HepG2 (cell line): ENCODE results near the gene FAM174A. TPM values are rescaled to one million over a fixed set of nuclear protein-coding genes. Genes with fewer than 3 reads are reported as not detected.

Source experiments
- ARID2 ChIP-seq: sonication (generic); formaldehyde crosslinking; IDR thresholded peaks from 2 replicates; pipeline ENCODE4 v1.8.1; 2022; ENCODE audit warnings: mild to moderate bottlenecking, missing genetic modification reagents, borderline replicate concordance
- CENPT ChIP-seq: sonication (generic); formaldehyde crosslinking; IDR thresholded peaks from 2 replicates; pipeline ENCODE4 v1.8.0; 2022; ENCODE audit warnings: low read depth, mild to moderate bottlenecking, moderate library complexity, missing genetic modification reagents
- CREBL2 ChIP-seq: sonication (generic); formaldehyde crosslinking; IDR thresholded peaks from 2 replicates; pipeline ENCODE4 v1.8.1; 2023; ENCODE audit warnings: missing genetic modification reagents, mild to moderate bottlenecking, borderline replicate concordance
- CSRNP1 ChIP-seq: sonication (generic); formaldehyde crosslinking; IDR thresholded peaks from 2 replicates; pipeline ENCODE4 v1.8.1; 2023; ENCODE audit warnings: mild to moderate bottlenecking, missing genetic modification reagents
- MTF1 ChIP-seq: sonication (generic); formaldehyde crosslinking; IDR thresholded peaks from 2 replicates; pipeline ENCODE4 v1.5.0; 2020; ENCODE audit warnings: missing genetic modification reagents
- PPARG ChIP-seq: conservative IDR thresholded peaks from 2 replicates; pipeline ENCODE4 v1.6.1; 2016; ENCODE audit warnings: missing biosample characterization, missing genetic modification reagents
- SRY ChIP-seq: sonication (generic); formaldehyde crosslinking; IDR thresholded peaks from 2 replicates; pipeline ENCODE4 v1.8.0; 2022; ENCODE audit warnings: mild to moderate bottlenecking, missing genetic modification reagents
- U2AF2 ChIP-seq: fragments of 200-400 bp; formaldehyde crosslinking; IDR thresholded peaks from 2 replicates; pipeline ENCODE4 v1.6.1; 2017; ENCODE audit warnings: low read depth, mild to moderate bottlenecking, low read length
- ZNF124 ChIP-seq: sonication (generic); formaldehyde crosslinking; IDR thresholded peaks from 2 replicates; pipeline ENCODE4 v1.4.0; 2020; ENCODE audit warnings: missing genetic modification reagents
- ZNF205 ChIP-seq: IDR thresholded peaks from 2 replicates; pipeline ENCODE4 v1.6.1; 2018; ENCODE audit warnings: missing biosample characterization, missing genetic modification reagents
- ZNF75D ChIP-seq: sonication (generic); formaldehyde crosslinking; IDR thresholded peaks from 2 replicates; pipeline ENCODE4 v1.8.1; 2023; ENCODE audit warnings: missing genetic modification reagents, mild to moderate bottlenecking, borderline replicate concordance
- ZNF782 ChIP-seq: sonication (generic); formaldehyde crosslinking; IDR thresholded peaks from 2 replicates; pipeline ENCODE4 v1.4.0; 2020; ENCODE audit warnings: missing genetic modification reagents, mild to moderate bottlenecking, borderline replicate concordance
- polyA plus RNA-seq, 8 experiments: library from polyadenylated mRNA; depleted of rRNA in 3 of 8; stranded (reverse) in 7 of 8; unstranded in 1 of 8; fragments of >200 nt; fragmentation: Illumina TruSeq in 4 of 8; extraction: Trizol in 4 of 8; gene quantifications; 2 replicates each; pipeline versions ENCODE4 v1.2.1 to v1.2.3, GENCODE V29; 2011 to 2016; ENCODE audit warnings: low read depth in 4 of 8, missing spikeins in 1 of 8, mixed read lengths in 1 of 8; ENCODE audit not compliant: insufficient read depth in 1 of 8
- total RNA-seq, 5 experiments: library from RNA; depleted of rRNA; stranded (reverse); fragments of >200 nt; fragmentation: Illumina TruSeq; extraction: Trizol; gene quantifications; 2 replicates each; pipeline ENCODE4 v1.2.3, GENCODE V29; 2016; ENCODE audit warnings: low read depth in 1 of 5
- TF ChIP-seq, protein P1 (sequence below): sonication (generic); formaldehyde crosslinking; conservative IDR thresholded peaks from 2 replicates; pipeline ENCODE4 v1.8.1; 2023; ENCODE audit warnings: missing genetic modification reagents
- TF ChIP-seq, protein P2 (sequence below): sonication (generic); formaldehyde crosslinking; IDR thresholded peaks from 2 replicates; pipeline ENCODE4 v1.4.0; 2020; ENCODE audit warnings: mild to moderate bottlenecking, low read depth, missing genetic modification reagents
- TF ChIP-seq, protein P3 (sequence below): sonication (generic); formaldehyde crosslinking; conservative IDR thresholded peaks from 2 replicates; pipeline ENCODE4 v1.8.0; 2022; ENCODE audit warnings: missing genetic modification reagents
- TF ChIP-seq, protein P4 (sequence below): sonication (generic); formaldehyde crosslinking; IDR thresholded peaks from 2 replicates; pipeline ENCODE4 v1.4.0; 2020; ENCODE audit warnings: mild to moderate bottlenecking, missing genetic modification reagents
- TF ChIP-seq, protein P5 (sequence below): sonication (generic); formaldehyde crosslinking; IDR thresholded peaks from 2 replicates; pipeline ENCODE4 v1.5.0; 2020; ENCODE audit warnings: missing genetic modification reagents, mild to moderate bottlenecking, borderline replicate concordance
- TF ChIP-seq, protein P6 (sequence below): IDR thresholded peaks from 2 replicates; pipeline ENCODE4 v1.6.1; 2012; ENCODE audit warnings: inconsistent platforms

Gene FAM174A
- total and polyA plus RNA-seq, 2 of the 13 experiments (the other 11 are each of a cell fraction or from before 2014, with no cell fraction given) = 6.8 to 7.8 TPM

DNA sequence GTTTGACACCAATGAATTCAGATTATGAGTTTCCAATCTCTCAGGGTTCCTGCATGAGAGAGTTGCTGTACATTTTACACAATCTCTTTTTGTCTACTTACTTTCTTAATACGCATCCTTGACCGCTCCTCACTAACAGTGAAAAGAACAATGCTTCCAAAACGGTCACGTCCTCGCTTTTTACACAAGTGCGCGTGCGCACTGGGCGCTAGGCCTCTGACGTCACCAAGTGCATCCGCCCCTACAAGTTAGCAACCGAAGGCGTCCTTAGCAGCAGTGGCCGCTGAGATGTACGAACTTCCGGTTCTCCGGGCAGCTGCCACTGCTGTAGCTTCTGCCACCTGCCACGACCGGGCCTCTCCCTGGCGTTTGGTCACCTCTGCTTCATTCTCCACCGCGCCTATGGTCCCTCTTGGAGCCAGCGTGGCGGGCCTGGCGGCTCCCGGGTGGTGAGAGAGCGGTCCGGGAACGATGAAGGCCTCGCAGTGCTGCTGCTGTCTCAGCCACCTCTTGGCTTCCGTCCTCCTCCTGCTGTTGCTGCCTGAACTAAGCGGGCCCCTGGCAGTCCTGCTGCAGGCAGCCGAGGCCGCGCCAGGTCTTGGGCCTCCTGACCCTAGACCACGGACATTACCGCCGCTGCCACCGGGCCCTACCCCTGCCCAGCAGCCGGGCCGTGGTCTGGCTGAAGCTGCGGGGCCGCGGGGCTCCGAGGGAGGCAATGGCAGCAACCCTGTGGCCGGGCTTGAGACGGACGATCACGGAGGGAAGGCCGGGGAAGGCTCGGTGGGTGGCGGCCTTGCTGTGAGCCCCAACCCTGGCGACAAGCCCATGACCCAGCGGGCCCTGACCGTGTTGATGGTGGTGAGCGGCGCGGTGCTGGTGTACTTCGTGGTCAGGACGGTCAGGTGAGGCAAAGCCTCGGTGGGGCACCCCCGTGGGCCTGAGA is at the start of gene FAM174A (continued):
- TF ChIP-seq U2AF2 (no peak), MTF1 (no peak), CSRNP1 (peak; percentile 36; the same call in 1 of the 2 replicates), ZNF782 (CRISPR knock-in tag) (0 out of 2 replicates have a peak, but pooled peaks have one; percentile 54), ARID2 (CRISPR knock-in tag) (no peak), ZNF205 (CRISPR knock-in tag) (peak; percentile 20), CREBL2 (no peak; the same call in 1 of the 2 replicates), ZNF75D (CRISPR knock-in tag) (no peak), PPARG (CRISPR knock-in tag) (0 out of 2 replicates have a peak, but pooled peaks have one; percentile 32), ZNF124 (CRISPR knock-in tag) (no peak), CENPT (CRISPR knock-in tag) (no peak), SRY (peak; percentile 65; the same call in 1 of the 2 replicates)
- TF ChIP-seq, protein P1, sequence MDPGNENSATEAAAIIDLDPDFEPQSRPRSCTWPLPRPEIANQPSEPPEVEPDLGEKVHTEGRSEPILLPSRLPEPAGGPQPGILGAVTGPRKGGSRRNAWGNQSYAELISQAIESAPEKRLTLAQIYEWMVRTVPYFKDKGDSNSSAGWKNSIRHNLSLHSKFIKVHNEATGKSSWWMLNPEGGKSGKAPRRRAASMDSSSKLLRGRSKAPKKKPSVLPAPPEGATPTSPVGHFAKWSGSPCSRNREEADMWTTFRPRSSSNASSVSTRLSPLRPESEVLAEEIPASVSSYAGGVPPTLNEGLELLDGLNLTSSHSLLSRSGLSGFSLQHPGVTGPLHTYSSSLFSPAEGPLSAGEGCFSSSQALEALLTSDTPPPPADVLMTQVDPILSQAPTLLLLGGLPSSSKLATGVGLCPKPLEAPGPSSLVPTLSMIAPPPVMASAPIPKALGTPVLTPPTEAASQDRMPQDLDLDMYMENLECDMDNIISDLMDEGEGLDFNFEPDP (CRISPR knock-in tag) = 0 out of 2 replicates have a peak, but pooled peaks have one; percentile 30
- TF ChIP-seq, protein P2, sequence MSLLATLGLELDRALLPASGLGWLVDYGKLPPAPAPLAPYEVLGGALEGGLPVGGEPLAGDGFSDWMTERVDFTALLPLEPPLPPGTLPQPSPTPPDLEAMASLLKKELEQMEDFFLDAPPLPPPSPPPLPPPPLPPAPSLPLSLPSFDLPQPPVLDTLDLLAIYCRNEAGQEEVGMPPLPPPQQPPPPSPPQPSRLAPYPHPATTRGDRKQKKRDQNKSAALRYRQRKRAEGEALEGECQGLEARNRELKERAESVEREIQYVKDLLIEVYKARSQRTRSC (CRISPR knock-in tag) = no peak
- TF ChIP-seq, protein P3, sequence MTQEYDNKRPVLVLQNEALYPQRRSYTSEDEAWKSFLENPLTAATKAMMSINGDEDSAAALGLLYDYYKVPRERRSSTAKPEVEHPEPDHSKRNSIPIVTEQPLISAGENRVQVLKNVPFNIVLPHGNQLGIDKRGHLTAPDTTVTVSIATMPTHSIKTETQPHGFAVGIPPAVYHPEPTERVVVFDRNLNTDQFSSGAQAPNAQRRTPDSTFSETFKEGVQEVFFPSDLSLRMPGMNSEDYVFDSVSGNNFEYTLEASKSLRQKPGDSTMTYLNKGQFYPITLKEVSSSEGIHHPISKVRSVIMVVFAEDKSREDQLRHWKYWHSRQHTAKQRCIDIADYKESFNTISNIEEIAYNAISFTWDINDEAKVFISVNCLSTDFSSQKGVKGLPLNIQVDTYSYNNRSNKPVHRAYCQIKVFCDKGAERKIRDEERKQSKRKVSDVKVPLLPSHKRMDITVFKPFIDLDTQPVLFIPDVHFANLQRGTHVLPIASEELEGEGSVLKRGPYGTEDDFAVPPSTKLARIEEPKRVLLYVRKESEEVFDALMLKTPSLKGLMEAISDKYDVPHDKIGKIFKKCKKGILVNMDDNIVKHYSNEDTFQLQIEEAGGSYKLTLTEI (CRISPR knock-in tag) = no peak
- TF ChIP-seq, protein P4, sequence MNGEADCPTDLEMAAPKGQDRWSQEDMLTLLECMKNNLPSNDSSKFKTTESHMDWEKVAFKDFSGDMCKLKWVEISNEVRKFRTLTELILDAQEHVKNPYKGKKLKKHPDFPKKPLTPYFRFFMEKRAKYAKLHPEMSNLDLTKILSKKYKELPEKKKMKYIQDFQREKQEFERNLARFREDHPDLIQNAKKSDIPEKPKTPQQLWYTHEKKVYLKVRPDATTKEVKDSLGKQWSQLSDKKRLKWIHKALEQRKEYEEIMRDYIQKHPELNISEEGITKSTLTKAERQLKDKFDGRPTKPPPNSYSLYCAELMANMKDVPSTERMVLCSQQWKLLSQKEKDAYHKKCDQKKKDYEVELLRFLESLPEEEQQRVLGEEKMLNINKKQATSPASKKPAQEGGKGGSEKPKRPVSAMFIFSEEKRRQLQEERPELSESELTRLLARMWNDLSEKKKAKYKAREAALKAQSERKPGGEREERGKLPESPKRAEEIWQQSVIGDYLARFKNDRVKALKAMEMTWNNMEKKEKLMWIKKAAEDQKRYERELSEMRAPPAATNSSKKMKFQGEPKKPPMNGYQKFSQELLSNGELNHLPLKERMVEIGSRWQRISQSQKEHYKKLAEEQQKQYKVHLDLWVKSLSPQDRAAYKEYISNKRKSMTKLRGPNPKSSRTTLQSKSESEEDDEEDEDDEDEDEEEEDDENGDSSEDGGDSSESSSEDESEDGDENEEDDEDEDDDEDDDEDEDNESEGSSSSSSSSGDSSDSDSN = peak; percentile 98
- TF ChIP-seq, protein P5, sequence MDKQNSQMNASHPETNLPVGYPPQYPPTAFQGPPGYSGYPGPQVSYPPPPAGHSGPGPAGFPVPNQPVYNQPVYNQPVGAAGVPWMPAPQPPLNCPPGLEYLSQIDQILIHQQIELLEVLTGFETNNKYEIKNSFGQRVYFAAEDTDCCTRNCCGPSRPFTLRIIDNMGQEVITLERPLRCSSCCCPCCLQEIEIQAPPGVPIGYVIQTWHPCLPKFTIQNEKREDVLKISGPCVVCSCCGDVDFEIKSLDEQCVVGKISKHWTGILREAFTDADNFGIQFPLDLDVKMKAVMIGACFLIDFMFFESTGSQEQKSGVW (CRISPR knock-in tag) = no peak
- TF ChIP-seq, protein P6, sequence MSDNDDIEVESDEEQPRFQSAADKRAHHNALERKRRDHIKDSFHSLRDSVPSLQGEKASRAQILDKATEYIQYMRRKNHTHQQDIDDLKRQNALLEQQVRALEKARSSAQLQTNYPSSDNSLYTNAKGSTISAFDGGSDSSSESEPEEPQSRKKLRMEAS = peak; percentile 82
